Endothelial cell of umbilical vein (primary cell): Measurements from ENCODE around the gene NR0B2. TPM values are rescaled to one million over a fixed set of nuclear protein-coding genes. Genes with fewer than 3 reads are reported as not detected.

Experiments
- BruUV-seq: library from RNA; stranded (reverse); fragments of 400-500 nt; replicated peaks from 2 replicates; lab custom pipeline; 2021; lab: Mats Ljungman, UMichigan
- CTCF ChIA-PET: fragments of 300-600, 350-600 bp; sonication (Branson Sonifier 250); formaldehyde crosslinking; loops from one replicate; lab custom pipeline; 2021; ENCODE audit warnings: antibody characterized with exemption, inconsistent platforms; lab: Charles Lee
- POLR2A ChIA-PET: fragments of 300-600, 350-600 bp; sonication (Branson Sonifier 250); formaldehyde crosslinking; loops from one replicate; lab custom pipeline; 2021; ENCODE audit warnings: antibody characterized with exemption, inconsistent platforms; lab: Charles Lee
- DNase-seq: peaks from one replicate; pipeline ENCODE4 v3.0.0-alpha.2; 2011; ENCODE audit warnings: low read depth, low spot score
- FAIRE-seq: peaks from 2 replicates; lab custom pipeline; 2011; peaks lifted over from hg19 to GRCh38; lab: Jason Lieb, UNC
- H2AFZ ChIP-seq: 2 replicates; pipeline ENCODE4 v1.6.0; 2012; ENCODE audit warnings: low read depth, low read length, control low read depth, inconsistent platforms
- H3K27ac ChIP-seq: 2 replicates; pipeline ENCODE4 v1.5.1; 2011; ENCODE audit warnings: low read depth, mild to moderate bottlenecking, control low read depth, low read length, moderate library complexity; ENCODE audit not compliant: insufficient read depth
- H3K27me3 ChIP-seq, 2 experiments: 2 replicates each; pipeline versions ENCODE4 v1.6.0 to v1.6.1; 2011; ENCODE audit warnings: low read length in 2 of 2, mixed read lengths in 1 of 2; ENCODE audit not compliant: control insufficient read depth in 2 of 2, insufficient read depth in 2 of 2
- H3K36me3 ChIP-seq, 2 experiments: 2 replicates in 1 of 2; 3 replicates in 1 of 2; pipeline ENCODE4 v1.5.1; 2011; ENCODE audit warnings: low read length in 2 of 2, mild to moderate bottlenecking in 1 of 2, moderate library complexity in 1 of 2; ENCODE audit not compliant: control insufficient read depth in 2 of 2, insufficient read depth in 2 of 2; ENCODE audit errors: extremely low read depth in 1 of 2
- H3K4me1 ChIP-seq: 3 replicates; pipeline ENCODE4 v1.5.1; 2011; ENCODE audit warnings: mild to moderate bottlenecking, low read length; ENCODE audit not compliant: control insufficient read depth, insufficient read depth; ENCODE audit errors: extremely low read depth
- H3K4me2 ChIP-seq: 2 replicates; pipeline ENCODE4 v1.6.1; 2011; ENCODE audit warnings: low read length, control low read depth, mixed read lengths; ENCODE audit not compliant: insufficient read depth
- H3K4me3 ChIP-seq, 3 experiments: fragments of 200-600 bp in 1 of 3; sonication (generic), shearing (Covaris generic) in 1 of 3; replicated peaks in 1 of 3; 2 replicates each; pipeline ENCODE4 v1.5.1; 2011 to 2016; ENCODE audit warnings: control low read depth in 3 of 3, low read length in 3 of 3, mild to moderate bottlenecking in 2 of 3, inconsistent platforms in 1 of 3, low read depth in 1 of 3, moderate library complexity in 1 of 3; ENCODE audit not compliant: insufficient read depth in 1 of 3
- H3K79me2 ChIP-seq: 2 replicates; pipeline ENCODE4 v1.6.0; 2012; ENCODE audit warnings: low read length, inconsistent platforms; ENCODE audit not compliant: control insufficient read depth, insufficient read depth
- H3K9ac ChIP-seq: replicated peaks from 2 replicates; pipeline ENCODE3; 2011; ENCODE audit warnings: low read length, control low read depth; ENCODE audit not compliant: insufficient read depth; ENCODE audit errors: extremely low read depth
- H3K9me1 ChIP-seq: replicated peaks from 3 replicates; pipeline ENCODE4 v1.6.0; 2011; ENCODE audit warnings: mild to moderate bottlenecking, low read length; ENCODE audit not compliant: control insufficient read depth, insufficient read depth; ENCODE audit errors: extremely low read depth
- H3K9me3 ChIP-seq: replicated peaks from 2 replicates; pipeline ENCODE4 v1.5.1; 2012; ENCODE audit warnings: low read length, inconsistent platforms; ENCODE audit not compliant: control insufficient read depth, insufficient read depth
- H4K20me1 ChIP-seq: replicated peaks from 2 replicates; pipeline ENCODE3; 2011; ENCODE audit warnings: mild to moderate bottlenecking, low read length; ENCODE audit not compliant: control insufficient read depth, insufficient read depth; ENCODE audit errors: extremely low read depth
- EZH2 ChIP-seq: IDR thresholded peaks from 2 replicates; pipeline ENCODE4 v1.6.1; 2012; ENCODE audit warnings: borderline replicate concordance, low read depth, mild to moderate bottlenecking, moderate library complexity, low read length, inconsistent platforms; ENCODE audit not compliant: severe bottlenecking
- FOS ChIP-seq: IDR thresholded peaks from 2 replicates; pipeline ENCODE4 v1.6.1; 2011; ENCODE audit warnings: mild to moderate bottlenecking, low read length, moderate library complexity, borderline replicate concordance; ENCODE audit not compliant: insufficient read depth
- GATA2 ChIP-seq: IDR thresholded peaks from 2 replicates; pipeline ENCODE4 v1.7.0; 2011; ENCODE audit warnings: low read depth, mild to moderate bottlenecking, moderate library complexity, mixed read lengths, low read length; ENCODE audit not compliant: insufficient read length, insufficient read depth
- JUN ChIP-seq: IDR thresholded peaks from 2 replicates; pipeline ENCODE4 v1.6.1; 2011; ENCODE audit warnings: borderline replicate concordance, low read depth; ENCODE audit not compliant: insufficient read length, insufficient read depth
- MAX ChIP-seq: IDR thresholded peaks from 2 replicates; pipeline ENCODE4 v1.6.1; 2011; ENCODE audit not compliant: insufficient read depth, insufficient read length
- MYC ChIP-seq: IDR thresholded peaks from one replicate; pipeline ENCODE4 v1.6.1; 2011; ENCODE audit warnings: mild to moderate bottlenecking, low read depth, low read length
- POLR2A ChIP-seq: IDR thresholded peaks from 2 replicates; pipeline ENCODE4 v1.6.1; 2012; ENCODE audit warnings: low read depth, mild to moderate bottlenecking, control low read depth, low read length
- POLR2AphosphoS5 ChIP-seq: IDR thresholded peaks from 2 replicates; pipeline ENCODE4 v1.6.1; 2012; ENCODE audit warnings: low read depth, mild to moderate bottlenecking, control low read depth, low read length, moderate library complexity; ENCODE audit not compliant: insufficient read depth
- dilution Hi-C: fragments of 300-500 bp; cut with MboI; formaldehyde crosslinking; loops from one replicate; pipeline ENCODE4 v1.15.0; 2019; ENCODE audit warnings: low sequenced_read_pairs; ENCODE audit not compliant: extremely low pct_ligation_motif_present
- intact Hi-C: fragments of 100-400 bp; cut with micrococcal nuclease; formaldehyde crosslinking; loops from one replicate; pipeline ENCODE4 v1.10.0; 2022
- polyA plus RNA-seq, 4 experiments: library from polyadenylated mRNA; depleted of rRNA in 3 of 4; stranded (reverse) in 3 of 4; unstranded in 1 of 4; fragments of >200 nt; gene quantifications; 2 replicates each; pipeline versions ENCODE4 v1.2.1 to v1.2.3, GENCODE V29; 2011 to 2012; ENCODE audit warnings: missing spikeins in 1 of 4
- total RNA-seq: library from RNA; stranded (reverse); gene quantifications from 2 replicates; pipeline ENCODE4 v1.2.3, GENCODE V29; 2021

The NR0B2 gene
- total and polyA plus RNA-seq, 2 donors (not counting 3 experiments of a cell fraction or from before 2014, with no cell fraction given), result not detected

- H2AFZ ChIP-seq, result no peak within 1 kb of the TSS
- no TSS peak for BruUV-seq
- TF ChIP-seq FOS (no peak), EZH2 (peak; percentile 100)
- DNase-seq, result no peak
- H3K4me2 ChIP-seq, result no peak within 1 kb of the TSS
- H3K27me3 ChIP-seq, result peaks cover 22 to 24% of the 10 kb centered on the region in 2 experiments
- no peak within 1 kb of the TSS for H3K4me3 ChIP-seq
- POLR2A ChIA-PET, result no interaction called here
- H3K9me3 ChIP-seq, result no peaks in the 10 kb centered on the region
- peaks cover 16% of the 10 kb centered on the region for H3K4me1 ChIP-seq
- CTCF ChIA-PET, result no interaction called here
- no peak within 1 kb of the TSS for H3K9ac ChIP-seq
- dilution Hi-C loops (no loop called here), intact Hi-C loops (no loop called here)
- H3K9me1 ChIP-seq, result no peaks in the 10 kb centered on the region
- FAIRE-seq, result no peak
- H4K20me1 ChIP-seq, result no peaks in the 10 kb centered on the region
- H3K79me2 ChIP-seq, result no peaks in the 10 kb centered on the region
- H3K27ac ChIP-seq, result no peak within 1 kb of the TSS
- no peaks in the 10 kb centered on the region for H3K36me3 ChIP-seq
Measured at GRCh38 chr1:26959722-26960624, 46.2 kb upstream of the NR0B2 start, which contains the start of gene KDF1. TSS of gene KDF1 (minus strand) at chr1:26960468. CDS start at chr1:26952380, 8,088 bp downstream.

GRCh38 chr1:26959270-26959669 lies 45.5 kb upstream of the NR0B2 start:
- Histone ChIP-seq H3K9ac (no peak overlapping the region), H3K4me2 (no peak overlapping the region), H3K9me1 (no peaks in the 10 kb centered on the region), H3K9me3 (no peaks in the 10 kb centered on the region), H3K27me3 (peaks cover 22 to 24% of the 10 kb centered on the region in 2 experiments), H2AFZ (no peak overlapping the region), H4K20me1 (no peaks in the 10 kb centered on the region), H3K4me1 (peaks cover 16% of the 10 kb centered on the region), H3K27ac (no peak overlapping the region), H3K79me2 (no peaks in the 10 kb centered on the region), H3K4me3 (no peak overlapping the region), H3K36me3 (no peaks in the 10 kb centered on the region)
- dilution Hi-C loops (no loop called here), intact Hi-C loops (no loop called here)
- no peak for TF ChIP-seq POLR2A
- no peak for TF ChIP-seq JUN
- TF ChIP-seq POLR2AphosphoS5, result no peak
- no peak for TF ChIP-seq MAX
- no peak for TF ChIP-seq FOS
- no peak for TF ChIP-seq GATA2
- TF ChIP-seq MYC, result no peak
- DNase-seq (no peak), FAIRE-seq (no peak)
- CTCF ChIA-PET, result no interaction called here
- POLR2A ChIA-PET, result no interaction called here
- BruUV-seq, result no TSS peak
